HG03280 (cell line): Measurements from ENCODE around the gene PPOX.

ENCODE experiments used
- ATAC-seq: cut with Tn5 transposase; IDR thresholded peaks from one replicate; pipeline ENCODE4 v1.9.1; 2021; ENCODE audit warnings: mild to moderate bottlenecking, moderate library complexity; ENCODE audit not compliant: unreplicated experiment

The PPOX gene

GRCh38 chr1:161219078-161219892, 53.1 kb downstream of the PPOX start:
- no peak for ATAC-seq

GRCh38 chr1:161220002-161220401, 53.8 kb downstream of the PPOX start:
- no peak for ATAC-seq
